Endodermal cell (in vitro differentiated cells): ENCODE results near the gene LRRC19. TPM values are rescaled to one million over a fixed set of nuclear protein-coding genes. Genes with fewer than 3 reads are reported as not detected.

Source experiments
- DNase-seq: peaks from one replicate; pipeline ENCODE4 v3.0.0-alpha.2; 2017
- H3K27ac ChIP-seq: 2 replicates; pipeline ENCODE4 v1.5.1; 2013; ENCODE audit warnings: mild to moderate bottlenecking, low read depth, low read length, moderate library complexity
- H3K27me3 ChIP-seq: 2 replicates; pipeline ENCODE4 v1.6.1; 2013; ENCODE audit warnings: mild to moderate bottlenecking, low read length, moderate library complexity; ENCODE audit not compliant: insufficient read depth, control insufficient read depth, poor library complexity, severe bottlenecking
- H3K36me3 ChIP-seq: 2 replicates; pipeline ENCODE4 v1.7.0; 2013; ENCODE audit warnings: mild to moderate bottlenecking, low read length, moderate library complexity; ENCODE audit not compliant: control insufficient read depth, insufficient read depth
- H3K4me1 ChIP-seq: one replicate; pipeline ENCODE4 v1.7.0; 2013; ENCODE audit warnings: low read length; ENCODE audit not compliant: control insufficient read depth, insufficient read depth
- H3K4me3 ChIP-seq: 2 replicates; pipeline ENCODE4 v1.5.1; 2013; ENCODE audit warnings: mild to moderate bottlenecking, low read length, moderate library complexity
- H3K9ac ChIP-seq: 2 replicates; pipeline ENCODE4 v1.6.1; 2013; ENCODE audit warnings: mild to moderate bottlenecking, low read length, moderate library complexity; ENCODE audit not compliant: poor library complexity, severe bottlenecking; ENCODE audit errors: extremely low read depth
- H3K9me3 ChIP-seq: 2 replicates; pipeline ENCODE4 v1.6.1; 2013; ENCODE audit warnings: mild to moderate bottlenecking, low read length, moderate library complexity; ENCODE audit not compliant: control insufficient read depth
- H3K27ac Mint-ChIP-seq: 2 replicates; pipeline ENCODE4 v1.8.0; 2020; ENCODE audit warnings: mixed read lengths
- H3K27me3 Mint-ChIP-seq: 2 replicates; pipeline ENCODE4 v1.8.0; 2021; ENCODE audit warnings: mild to moderate bottlenecking, mixed read lengths; ENCODE audit not compliant: insufficient read depth
- H3K36me3 Mint-ChIP-seq: 2 replicates; pipeline ENCODE4 v1.8.0; 2020; ENCODE audit warnings: low read depth, mixed read lengths
- H3K4me1 Mint-ChIP-seq: 2 replicates; pipeline ENCODE4 v1.8.0; 2020; ENCODE audit warnings: mixed read lengths
- H3K4me3 Mint-ChIP-seq: 2 replicates; pipeline ENCODE4 v1.8.0; 2020; ENCODE audit warnings: mild to moderate bottlenecking, moderate library complexity, mixed read lengths
- H3K9me3 Mint-ChIP-seq: 2 replicates; pipeline ENCODE4 v1.8.0; 2020; ENCODE audit warnings: mild to moderate bottlenecking, mixed read lengths
- CTCF ChIP-seq: fragments of 200-600 bp; sonication (generic); conservative IDR thresholded peaks from 2 replicates; pipeline ENCODE4 v1.5.0; 2021; ENCODE audit warnings: antibody characterized with exemption, mild to moderate bottlenecking
- WGBS, 2 experiments: methylation state at CpG; one replicate each; pipeline versions ENCODE4 v1.1.5 to v1.1.7; 2013; ENCODE audit warnings: missing lambda C conversion rate in 2 of 2, mixed read lengths in 1 of 2; ENCODE audit not compliant: insufficient coverage in 1 of 2, insufficient read length in 1 of 2; 5-methylcytosine and 5-hydroxymethylcytosine counted together
- total RNA-seq, 2 donors: library from RNA; stranded (reverse); fragmentation: NEBNext Ultra II Directional in 1 of 2; extraction: Animal tissue kit (Norgen Biotek cat#: 25700) in 1 of 2; gene quantifications; 2 replicates in 1 of 2; 3 replicates in 1 of 2; pipeline ENCODE4 v1.2.1, GENCODE V29; 2021

LRRC19 gene
- total RNA-seq, 2 donors from 2014 or later, result not detected

GRCh38 chr9:26983340-26983739, 22.1 kb downstream of the LRRC19 start:
- whole genome bisulfite sequencing, 2 experiments, result 91% methylated on average over 1 of the region's 1 CpG; no CpG with 5 or more reads in 1 of the 2 experiments

GRCh38 chr9:26975728-26976707, 29.5 kb downstream of the LRRC19 start:
- no peak overlapping the region for H3K4me3 ChIP-seq
- no peak overlapping the region for H3K9ac ChIP-seq
- peak; percentile 94 for DNase-seq
- H3K9me3 Mint-ChIP-seq, result peaks cover 8% of the 10 kb centered on the region
- no peak overlapping the region for H3K27ac ChIP-seq
- H3K27me3 Mint-ChIP-seq, result no peaks in the 10 kb centered on the region
- H3K4me1 Mint-ChIP-seq, result peaks cover 20% of the 10 kb centered on the region
- H3K27ac Mint-ChIP-seq, result peak overlapping the region; percentile 89
- peak overlapping the region; percentile 11 for H3K4me3 Mint-ChIP-seq
- no peaks in the 10 kb centered on the region for H3K27me3 ChIP-seq
- TF ChIP-seq CTCF, result peak; percentile 78
- H3K36me3 ChIP-seq, result peaks cover 5% of the 10 kb centered on the region
- H3K9me3 ChIP-seq, result peaks cover 15% of the 10 kb centered on the region
- WGBS, 2 experiments, result 90 to 97% methylated on average over 15 to 18 of the region's 18 CpGs
- H3K36me3 Mint-ChIP-seq, result peaks cover 5% of the 10 kb centered on the region
- no peaks in the 10 kb centered on the region for H3K4me1 ChIP-seq

More at GRCh38 chr9:26983340-26983739, 22.1 kb downstream of the LRRC19 start:
- Histone ChIP-seq H3K4me1 (no peaks in the 10 kb centered on the region), H3K4me3 (no peak overlapping the region), H3K36me3 (peaks cover 12% of the 10 kb centered on the region), H3K27ac (no peak overlapping the region), H3K9me3 (no peaks in the 10 kb centered on the region), H3K27me3 (no peaks in the 10 kb centered on the region), H3K9ac (no peak overlapping the region)
- Mint-ChIP-seq H3K27ac (no peak overlapping the region), H3K4me1 (peaks cover 2% of the 10 kb centered on the region), H3K27me3 (no peaks in the 10 kb centered on the region), H3K36me3 (peaks cover 19% of the 10 kb centered on the region), H3K4me3 (no peak overlapping the region), H3K9me3 (no peaks in the 10 kb centered on the region)
- no peak for TF ChIP-seq CTCF
- no peak for DNase-seq

- Mint-ChIP-seq H3K27ac (peak overlapping the region; percentile 22), H3K4me1 (peaks cover 20% of the 10 kb centered on the region), H3K9me3 (peaks cover 8% of the 10 kb centered on the region), H3K36me3 (peaks cover 2% of the 10 kb centered on the region), H3K27me3 (no peaks in the 10 kb centered on the region), H3K4me3 (no peak overlapping the region)
- H3K36me3 ChIP-seq, result peaks cover 5% of the 10 kb centered on the region
- no peak overlapping the region for H3K9ac ChIP-seq
- H3K9me3 ChIP-seq, result peaks cover 15% of the 10 kb centered on the region
- TF ChIP-seq CTCF, result no peak
- H3K27me3 ChIP-seq, result no peaks in the 10 kb centered on the region
- peak; percentile 78 for DNase-seq
- 75% methylated on average over 4 of the region's 4 CpGs; no CpG with 5 or more reads in 1 of the 2 experiments for WGBS, 2 experiments
- no peak overlapping the region for H3K4me3 ChIP-seq
- no peaks in the 10 kb centered on the region for H3K4me1 ChIP-seq
- H3K27ac ChIP-seq, result no peak overlapping the region
Observed at GRCh38 chr9:26974927-26975326, 30.5 kb downstream of the LRRC19 start.
